Measurements from ENCODE around the gene ITGAE.

ITGAE gene

GRCh38 chr17:3828151-3828851, 27.3 kb upstream of the ITGAE start:
- DNase-seq (no peak), ATAC-seq (no peak)
- peaks cover 2% of the 10 kb centered on the region for H3K4me1 Mint-ChIP-seq
- H3K9me3 Mint-ChIP-seq = no peaks in the 10 kb centered on the region
- no peak overlapping the region for H3K27ac Mint-ChIP-seq
- no peak overlapping the region for H3K4me3 Mint-ChIP-seq
- peaks cover 34% of the 10 kb centered on the region for H3K36me3 Mint-ChIP-seq (ENCODE audit: low read depth)
- no peaks in the 10 kb centered on the region for H3K27me3 Mint-ChIP-seq

- Mint-ChIP-seq H3K9me3 (no peaks in the 10 kb centered on the region), H3K4me3 (no peak overlapping the region), H3K27ac (no peak overlapping the region), H3K36me3 (ENCODE audit: low read depth) (peaks cover 37% of the 10 kb centered on the region), H3K27me3 (no peaks in the 10 kb centered on the region), H3K4me1 (peaks cover 2% of the 10 kb centered on the region)
- DNase-seq (peak; percentile 71), ATAC-seq (no peak)
Measured at GRCh38 chr17:3827124-3827773, 26.3 kb upstream of the ITGAE start.

- H3K4me1 Mint-ChIP-seq = peaks cover 2% of the 10 kb centered on the region
- peaks cover 45% of the 10 kb centered on the region for H3K36me3 Mint-ChIP-seq (ENCODE audit: low read depth)
- no peak overlapping the region for H3K27ac Mint-ChIP-seq
- H3K27me3 Mint-ChIP-seq = no peaks in the 10 kb centered on the region
- DNase-seq (no peak), ATAC-seq (no peak)
- H3K4me3 Mint-ChIP-seq = no peak overlapping the region
- no peaks in the 10 kb centered on the region for H3K9me3 Mint-ChIP-seq
Measured at GRCh38 chr17:3826191-3826590, 25.2 kb upstream of the ITGAE start.

GRCh38 chr17:3821101-3821500, 20.1 kb upstream of the ITGAE start:
- no peak overlapping the region for H3K4me3 Mint-ChIP-seq
- ATAC-seq = no peak
- H3K9me3 Mint-ChIP-seq = no peaks in the 10 kb centered on the region
- H3K27me3 Mint-ChIP-seq = no peaks in the 10 kb centered on the region
- H3K36me3 Mint-ChIP-seq (ENCODE audit: low read depth) = peaks cover 58% of the 10 kb centered on the region
- peaks cover 2% of the 10 kb centered on the region for H3K4me1 Mint-ChIP-seq
- no peak overlapping the region for H3K27ac Mint-ChIP-seq
- DNase-seq = no peak

GRCh38 chr17:3818786-3819185, 17.8 kb upstream of the ITGAE start:
- Mint-ChIP-seq H3K27me3 (no peaks in the 10 kb centered on the region), H3K4me3 (no peak overlapping the region), H3K36me3 (ENCODE audit: low read depth) (peaks cover 58% of the 10 kb centered on the region), H3K27ac (no peak overlapping the region), H3K4me1 (peaks cover 2% of the 10 kb centered on the region), H3K9me3 (no peaks in the 10 kb centered on the region)
- ATAC-seq = no peak
- no peak for DNase-seq

- H3K27ac Mint-ChIP-seq = no peak overlapping the region
- H3K9me3 Mint-ChIP-seq = no peaks in the 10 kb centered on the region
- no peak for ATAC-seq
Measured at GRCh38 chr17:3817851-3818605, 17.0 kb upstream of the ITGAE start.

GRCh38 chr17:3815925-3816324, 14.9 kb upstream of the ITGAE start:
- no peaks in the 10 kb centered on the region for H3K9me3 Mint-ChIP-seq
- H3K27ac Mint-ChIP-seq = no peak overlapping the region
- H3K36me3 Mint-ChIP-seq (ENCODE audit: low read depth) = peaks cover 48% of the 10 kb centered on the region
- DNase-seq (no peak), ATAC-seq (no peak)
- H3K4me1 Mint-ChIP-seq = peaks cover 2% of the 10 kb centered on the region
- no peaks in the 10 kb centered on the region for H3K27me3 Mint-ChIP-seq
- no peak overlapping the region for H3K4me3 Mint-ChIP-seq

More at GRCh38 chr17:3817851-3818605, 17.0 kb upstream of the ITGAE start:
- Mint-ChIP-seq H3K4me1 (peaks cover 2% of the 10 kb centered on the region), H3K4me3 (no peak overlapping the region), H3K27me3 (no peaks in the 10 kb centered on the region), H3K36me3 (ENCODE audit: low read depth) (peaks cover 57% of the 10 kb centered on the region)
- no peak for DNase-seq

GRCh38 chr17:3815122-3815521, 14.1 kb upstream of the ITGAE start:
- Mint-ChIP-seq H3K27ac (no peak overlapping the region), H3K36me3 (ENCODE audit: low read depth) (peaks cover 44% of the 10 kb centered on the region), H3K4me3 (no peak overlapping the region), H3K4me1 (peaks cover 4% of the 10 kb centered on the region), H3K27me3 (no peaks in the 10 kb centered on the region), H3K9me3 (no peaks in the 10 kb centered on the region)
- ATAC-seq (no peak), DNase-seq (no peak)

GRCh38 chr17:3814361-3814760, 13.4 kb upstream of the ITGAE start:
- ATAC-seq (no peak), DNase-seq (no peak)
- H3K4me1 Mint-ChIP-seq = peaks cover 12% of the 10 kb centered on the region
- H3K9me3 Mint-ChIP-seq = no peaks in the 10 kb centered on the region
- no peaks in the 10 kb centered on the region for H3K27me3 Mint-ChIP-seq
- peaks cover 48% of the 10 kb centered on the region for H3K36me3 Mint-ChIP-seq (ENCODE audit: low read depth)
- H3K27ac Mint-ChIP-seq = no peak overlapping the region
- no peak overlapping the region for H3K4me3 Mint-ChIP-seq

- Mint-ChIP-seq H3K27me3 (no peaks in the 10 kb centered on the region), H3K27ac (no peak overlapping the region), H3K4me3 (no peak overlapping the region), H3K9me3 (no peaks in the 10 kb centered on the region), H3K36me3 (ENCODE audit: low read depth) (peaks cover 46% of the 10 kb centered on the region), H3K4me1 (peaks cover 22% of the 10 kb centered on the region)
- DNase-seq (no peak), ATAC-seq (no peak)
Measured at GRCh38 chr17:3813171-3813570, 12.2 kb upstream of the ITGAE start.

GRCh38 chr17:3812771-3813170, 11.8 kb upstream of the ITGAE start:
- ATAC-seq (no peak), DNase-seq (no peak)
- no peaks in the 10 kb centered on the region for H3K27me3 Mint-ChIP-seq
- no peaks in the 10 kb centered on the region for H3K9me3 Mint-ChIP-seq
- H3K27ac Mint-ChIP-seq = no peak overlapping the region
- H3K36me3 Mint-ChIP-seq (ENCODE audit: low read depth) = peaks cover 48% of the 10 kb centered on the region
- peaks cover 25% of the 10 kb centered on the region for H3K4me1 Mint-ChIP-seq
- no peak overlapping the region for H3K4me3 Mint-ChIP-seq

- Mint-ChIP-seq H3K27me3 (no peaks in the 10 kb centered on the region), H3K4me3 (no peak overlapping the region), H3K36me3 (ENCODE audit: low read depth) (peaks cover 52% of the 10 kb centered on the region), H3K27ac (no peak overlapping the region), H3K9me3 (no peaks in the 10 kb centered on the region), H3K4me1 (peaks cover 25% of the 10 kb centered on the region)
- no peak for DNase-seq
- no peak for ATAC-seq
Measured at GRCh38 chr17:3812284-3812683, 11.3 kb upstream of the ITGAE start.

- Mint-ChIP-seq H3K4me3 (no peak overlapping the region), H3K36me3 (ENCODE audit: low read depth) (peaks cover 42% of the 10 kb centered on the region), H3K9me3 (no peaks in the 10 kb centered on the region), H3K27ac (no peak overlapping the region), H3K4me1 (peaks cover 30% of the 10 kb centered on the region), H3K27me3 (no peaks in the 10 kb centered on the region)
- no peak for DNase-seq
- no peak for ATAC-seq
Measured at GRCh38 chr17:3810019-3810418, 9.0 kb upstream of the ITGAE start.

- no peaks in the 10 kb centered on the region for H3K27me3 Mint-ChIP-seq
- no peak for DNase-seq
- no peak overlapping the region for H3K4me3 Mint-ChIP-seq
- ATAC-seq = no peak
- H3K9me3 Mint-ChIP-seq = no peaks in the 10 kb centered on the region
- no peak overlapping the region for H3K27ac Mint-ChIP-seq
- peaks cover 35% of the 10 kb centered on the region for H3K36me3 Mint-ChIP-seq (ENCODE audit: low read depth)
- peaks cover 37% of the 10 kb centered on the region for H3K4me1 Mint-ChIP-seq
Measured at GRCh38 chr17:3809135-3809534, 8.1 kb upstream of the ITGAE start.

GRCh38 chr17:3808701-3809100, 7.7 kb upstream of the ITGAE start:
- DNase-seq (no peak), ATAC-seq (no peak)
- Mint-ChIP-seq H3K36me3 (ENCODE audit: low read depth) (peaks cover 35% of the 10 kb centered on the region), H3K27ac (peak overlapping the region; percentile 17), H3K27me3 (no peaks in the 10 kb centered on the region), H3K4me1 (peaks cover 40% of the 10 kb centered on the region), H3K4me3 (no peak overlapping the region), H3K9me3 (no peaks in the 10 kb centered on the region)

Data from activated naive CD8-positive, alpha-beta T cell treated with anti-CD3 and anti-CD28 coated beads, Interleukin-2, amount 50 U/mL, for 24 hours (primary cell).